K562 (cell line): ENCODE data around the gene SETD5. TPM values are rescaled to one million over a fixed set of nuclear protein-coding genes. Genes with fewer than 3 reads are reported as not detected.

Source experiments
- ERF ChIP-seq: fragments of 450-650 bp; formaldehyde crosslinking; IDR thresholded peaks from 2 replicates; pipeline ENCODE4 v1.4.0; 2020; ENCODE audit warnings: mild to moderate bottlenecking, mixed read lengths
- FOXK2 ChIP-seq, 2 experiments: fragments of 450-650 bp; IDR thresholded peaks in 1 of 2; conservative IDR thresholded peaks in 1 of 2; 2 replicates each; pipeline ENCODE4 v1.6.1; 2016; ENCODE audit warnings: low read depth in 2 of 2, mild to moderate bottlenecking in 1 of 2
- HDAC1 ChIP-seq, 2 experiments: fragments of 450-650 bp; IDR thresholded peaks; 2 replicates each; pipeline ENCODE4 v1.6.1; 2016 to 2017; ENCODE audit warnings: inconsistent platforms in 1 of 2, mild to moderate bottlenecking in 1 of 2, moderate library complexity in 1 of 2
- L3MBTL2 ChIP-seq: fragments of 450-650 bp; IDR thresholded peaks from 2 replicates; pipeline ENCODE4 v1.6.1; 2016; ENCODE audit warnings: mild to moderate bottlenecking, moderate library complexity
- MTA3 ChIP-seq: fragments of 450-650 bp; formaldehyde crosslinking; IDR thresholded peaks from 2 replicates; pipeline ENCODE4 v1.6.1; 2017; ENCODE audit warnings: mild to moderate bottlenecking, borderline replicate concordance
- NCOA4 ChIP-seq: fragments of 450-650 bp; IDR thresholded peaks from 2 replicates; pipeline ENCODE4 v1.6.1; 2018; ENCODE audit warnings: mild to moderate bottlenecking; ENCODE audit not compliant: partially characterized antibody
- NCOR1 ChIP-seq: fragments of 450-650 bp; IDR thresholded peaks from 2 replicates; pipeline ENCODE4 v1.6.1; 2016; ENCODE audit warnings: mild to moderate bottlenecking, moderate library complexity
- NR4A1 ChIP-seq, 2 experiments: fragments of 250-450 bp in 1 of 2; fragments of 450-650 bp in 1 of 2; sonication (Bioruptor Pico) in 1 of 2; IDR thresholded peaks; 2 replicates each; pipeline versions ENCODE4 v1.4.0 to v1.6.1; 2016 to 2020; ENCODE audit warnings: mild to moderate bottlenecking in 2 of 2, missing compliant biosample characterization in 1 of 2, missing genetic modification characterization in 1 of 2, moderate library complexity in 1 of 2
- RBM17 ChIP-seq: fragments of 200-400 bp; formaldehyde crosslinking; IDR thresholded peaks from 2 replicates; pipeline ENCODE4 v1.6.1; 2017; ENCODE audit warnings: low read depth, mild to moderate bottlenecking, low read length, borderline replicate concordance
- RUNX1 ChIP-seq: sonication (generic); IDR thresholded peaks from 2 replicates; pipeline ENCODE4 v1.6.1; 2016; ENCODE audit warnings: antibody characterized with exemption, low read depth
- TEAD1 ChIP-seq, 2 experiments: fragments of 450-650 bp in 1 of 2; sonication (generic) in 1 of 2; formaldehyde crosslinking; IDR thresholded peaks; 2 replicates each; pipeline versions ENCODE4 v1.4.0 to v1.8.0; 2020 to 2022; ENCODE audit warnings: mild to moderate bottlenecking in 2 of 2, missing genetic modification reagents in 1 of 2
- ZNF121 ChIP-seq: sonication (generic); formaldehyde crosslinking; conservative IDR thresholded peaks from 2 replicates; pipeline ENCODE4 v1.8.0; 2022; ENCODE audit warnings: missing genetic modification reagents
- polyA plus RNA-seq, 8 experiments: library from polyadenylated mRNA; depleted of rRNA in 4 of 8; stranded (reverse) in 5 of 8; unstranded in 3 of 8; fragments of >200 nt; fragmentation: Nextera tagmentation in 2 of 8; fragmentation: Illumina TruSeq in 1 of 8; extraction: Ambion mirVana in 2 of 8; extraction: Trizol in 1 of 8; gene quantifications; 2 replicates each; pipeline versions ENCODE4 v1.2.1 to v1.2.3, GENCODE V29; 2011 to 2014; ENCODE audit warnings: inconsistent platforms in 1 of 8, missing spikeins in 1 of 8
- total RNA-seq, 7 experiments: library from RNA; depleted of rRNA in 6 of 7; stranded (reverse); fragments of >200 nt in 6 of 7; fragmentation: Illumina TruSeq in 2 of 7; extraction: Trizol in 2 of 7; gene quantifications; 2 replicates each; pipeline versions ENCODE4 v1.2.1 to v1.2.3, GENCODE V29; 2011 to 2021; ENCODE audit warnings: low replicate concordance in 1 of 7
- TF ChIP-seq, protein P1 (sequence below), 3 experiments: IDR thresholded peaks in 2 of 3; conservative IDR thresholded peaks in 1 of 3; 2 replicates each; pipeline ENCODE4 v1.5.1; 2011 to 2012; ENCODE audit warnings: low read length in 3 of 3, mild to moderate bottlenecking in 3 of 3, control low read depth in 2 of 3, improper control_type of control experiment in 1 of 3, inconsistent platforms in 1 of 3, low read depth in 1 of 3, mixed read lengths in 1 of 3, moderate library complexity in 1 of 3; ENCODE audit not compliant: insufficient read depth in 2 of 3
- TF ChIP-seq, protein P2 (sequence below), 3 experiments: fragments of 200-800 bp in 1 of 3; sonication (Bioruptor generic) in 1 of 3; sonication (generic) in 1 of 3; formaldehyde crosslinking in 1 of 3; IDR thresholded peaks; 2 replicates each; pipeline versions ENCODE4 v1.6.1 to v1.8.0; 2016 to 2022; ENCODE audit warnings: mild to moderate bottlenecking in 2 of 3, missing compliant biosample characterization in 2 of 3, missing genetic modification characterization in 2 of 3, missing genetic modification reagents in 1 of 3
- TF ChIP-seq, protein P3 (sequence below): fragments of 450-650 bp; IDR thresholded peaks from 2 replicates; pipeline ENCODE4 v1.6.1; 2016; ENCODE audit warnings: missing biosample characterization, missing genetic modification characterization
- TF ChIP-seq, protein P4 (sequence below): fragments of 450-650 bp; formaldehyde crosslinking; IDR thresholded peaks from 2 replicates; pipeline ENCODE4 v1.4.0; 2022; ENCODE audit warnings: mild to moderate bottlenecking, moderate library complexity

Gene SETD5
- total and polyA plus RNA-seq, 9 of the 15 experiments (the other 6 are each of a cell fraction or from before 2014, with no cell fraction given), result 20.8 to 135 (median 87.2) TPM

DNA sequence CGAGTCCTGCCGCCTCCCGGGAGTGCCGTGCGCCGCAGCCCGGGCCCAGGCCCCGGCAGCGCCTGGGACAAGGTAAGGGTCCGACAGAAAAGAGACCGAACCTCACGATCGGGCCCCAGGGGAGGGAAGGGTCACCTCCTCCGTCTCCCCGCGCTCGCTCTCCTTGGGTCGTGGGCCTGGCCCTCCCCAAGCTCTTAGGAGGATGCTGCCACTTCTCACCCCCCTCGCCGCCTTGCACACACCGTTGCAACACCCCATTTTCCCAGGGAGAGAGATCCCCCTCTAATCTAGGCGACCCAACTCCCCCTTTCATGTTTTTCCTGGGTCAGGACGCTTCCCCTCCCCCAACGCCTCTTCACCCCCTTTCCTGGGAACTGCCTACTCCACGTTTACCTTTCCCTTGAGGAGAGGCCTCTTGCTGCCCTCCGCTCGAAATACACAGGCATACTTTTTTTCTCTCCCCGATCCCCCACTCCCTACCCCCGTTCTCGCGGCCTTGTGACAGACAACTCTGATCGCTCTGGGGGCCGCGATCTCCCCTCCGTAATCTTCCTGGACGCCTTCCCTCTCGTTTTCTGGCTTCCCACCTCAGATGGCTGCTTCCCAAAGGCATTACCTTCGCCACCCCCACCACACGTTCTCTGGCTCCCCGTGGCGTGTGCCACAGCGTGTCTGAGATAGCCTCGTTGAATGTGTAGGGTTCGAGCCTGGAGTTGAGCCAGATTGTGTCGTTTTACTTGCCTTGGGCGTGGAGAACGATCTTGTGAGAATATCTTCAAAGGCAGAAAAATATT is 688 bp downstream of the SETD5 start (continued):
- TF ChIP-seq, protein P1, sequence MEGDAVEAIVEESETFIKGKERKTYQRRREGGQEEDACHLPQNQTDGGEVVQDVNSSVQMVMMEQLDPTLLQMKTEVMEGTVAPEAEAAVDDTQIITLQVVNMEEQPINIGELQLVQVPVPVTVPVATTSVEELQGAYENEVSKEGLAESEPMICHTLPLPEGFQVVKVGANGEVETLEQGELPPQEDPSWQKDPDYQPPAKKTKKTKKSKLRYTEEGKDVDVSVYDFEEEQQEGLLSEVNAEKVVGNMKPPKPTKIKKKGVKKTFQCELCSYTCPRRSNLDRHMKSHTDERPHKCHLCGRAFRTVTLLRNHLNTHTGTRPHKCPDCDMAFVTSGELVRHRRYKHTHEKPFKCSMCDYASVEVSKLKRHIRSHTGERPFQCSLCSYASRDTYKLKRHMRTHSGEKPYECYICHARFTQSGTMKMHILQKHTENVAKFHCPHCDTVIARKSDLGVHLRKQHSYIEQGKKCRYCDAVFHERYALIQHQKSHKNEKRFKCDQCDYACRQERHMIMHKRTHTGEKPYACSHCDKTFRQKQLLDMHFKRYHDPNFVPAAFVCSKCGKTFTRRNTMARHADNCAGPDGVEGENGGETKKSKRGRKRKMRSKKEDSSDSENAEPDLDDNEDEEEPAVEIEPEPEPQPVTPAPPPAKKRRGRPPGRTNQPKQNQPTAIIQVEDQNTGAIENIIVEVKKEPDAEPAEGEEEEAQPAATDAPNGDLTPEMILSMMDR (IDR thresholded peaks at IDR 0.05 in 2 of 3, conservative IDR thresholded peaks at IDR 0.05 in 1 of 3; ENCODE audit: insufficient read depth in 2 of 3, low read depth in 1 of 3, low read length in 3 of 3), result 0 out of 6 replicates have a peak, but pooled peaks of 1 of the 3 experiments have one; percentile 1
- TF ChIP-seq RUNX1 (no peak), RBM17 (no peak), FOXK2 (conservative IDR thresholded peaks at IDR 0.05 in 1 of 2, IDR thresholded peaks at IDR 0.05 in 1 of 2; ENCODE audit: low read depth in 2 of 2) (peak in 1 of 2 experiments; percentile 47; a peak in 1 of 4 replicates), MTA3 (0 out of 2 replicates have a peak, but pooled peaks have one; percentile 11), ERF (CRISPR knock-in tag) (0 out of 2 replicates have a peak, but pooled peaks have one; percentile 18), TEAD1 (CRISPR knock-in tag; IDR thresholded peaks at IDR 0.05) (peak in 1 of 2 experiments; percentile 49; a peak in 3 of 4 replicates), NR4A1 (CRISPR knock-in tag; IDR thresholded peaks at IDR 0.05) (peak; percentile 68), NR4A1 (tag; IDR thresholded peaks at IDR 0.05) (no peak; the same call in 1 of the 2 replicates), ZNF121 (CRISPR knock-in tag) (no peak), NCOA4 (no peak), HDAC1 (IDR thresholded peaks at IDR 0.05) (peak in 1 of 2 experiments; percentile 74; a peak in 1 of 4 replicates), L3MBTL2 (peak; percentile 49), NCOR1 (peak; percentile 5; the same call in 1 of the 2 replicates)
- TF ChIP-seq, protein P2, sequence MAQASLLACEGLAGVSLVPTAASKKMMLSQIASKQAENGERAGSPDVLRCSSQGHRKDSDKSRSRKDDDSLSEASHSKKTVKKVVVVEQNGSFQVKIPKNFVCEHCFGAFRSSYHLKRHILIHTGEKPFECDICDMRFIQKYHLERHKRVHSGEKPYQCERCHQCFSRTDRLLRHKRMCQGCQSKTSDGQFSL (CRISPR knock-in tag; IDR thresholded peaks at IDR 0.05), result peak; percentile 63; the same call in 1 of the 2 replicates
- TF ChIP-seq, protein P2 (tag; IDR thresholded peaks at IDR 0.05), result peak in 1 of 2 experiments; percentile 46; a peak in 1 of 4 replicates
- TF ChIP-seq, protein P3, sequence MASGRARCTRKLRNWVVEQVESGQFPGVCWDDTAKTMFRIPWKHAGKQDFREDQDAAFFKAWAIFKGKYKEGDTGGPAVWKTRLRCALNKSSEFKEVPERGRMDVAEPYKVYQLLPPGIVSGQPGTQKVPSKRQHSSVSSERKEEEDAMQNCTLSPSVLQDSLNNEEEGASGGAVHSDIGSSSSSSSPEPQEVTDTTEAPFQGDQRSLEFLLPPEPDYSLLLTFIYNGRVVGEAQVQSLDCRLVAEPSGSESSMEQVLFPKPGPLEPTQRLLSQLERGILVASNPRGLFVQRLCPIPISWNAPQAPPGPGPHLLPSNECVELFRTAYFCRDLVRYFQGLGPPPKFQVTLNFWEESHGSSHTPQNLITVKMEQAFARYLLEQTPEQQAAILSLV (tag), result no peak
- TF ChIP-seq, protein P4, sequence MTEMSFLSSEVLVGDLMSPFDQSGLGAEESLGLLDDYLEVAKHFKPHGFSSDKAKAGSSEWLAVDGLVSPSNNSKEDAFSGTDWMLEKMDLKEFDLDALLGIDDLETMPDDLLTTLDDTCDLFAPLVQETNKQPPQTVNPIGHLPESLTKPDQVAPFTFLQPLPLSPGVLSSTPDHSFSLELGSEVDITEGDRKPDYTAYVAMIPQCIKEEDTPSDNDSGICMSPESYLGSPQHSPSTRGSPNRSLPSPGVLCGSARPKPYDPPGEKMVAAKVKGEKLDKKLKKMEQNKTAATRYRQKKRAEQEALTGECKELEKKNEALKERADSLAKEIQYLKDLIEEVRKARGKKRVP, result peak; percentile 29; the same call in 1 of the 2 replicates
